Mucosa of rectum (tissue), 2 donors: ENCODE data around the gene RALGAPA1.
"Not testable (repeated sequence)": the region's sequence is repeated elsewhere in the genome, so short reads cannot be mapped to it uniquely, and the experiment has no call there.

ENCODE experiments used
- H3K27ac ChIP-seq, 2 donors: one replicate each; pipeline ENCODE4 v1.7.0; 2013; ENCODE audit warnings: inconsistent platforms in 2 of 2, low read depth in 2 of 2, low read length in 2 of 2
- H3K27me3 ChIP-seq, 2 donors: one replicate each; pipeline ENCODE4 v1.7.0; 2013; ENCODE audit warnings: low read length in 2 of 2; ENCODE audit not compliant: control insufficient read depth in 2 of 2, insufficient read depth in 2 of 2
- H3K36me3 ChIP-seq, 2 donors: one replicate each; pipeline ENCODE4 v1.7.0; 2013; ENCODE audit warnings: low read length in 2 of 2; ENCODE audit not compliant: control insufficient read depth in 2 of 2, insufficient read depth in 2 of 2
- H3K4me1 ChIP-seq, 2 donors: one replicate each; pipeline ENCODE4 v1.7.0; 2013; ENCODE audit warnings: low read length in 2 of 2, mild to moderate bottlenecking in 1 of 2; ENCODE audit not compliant: control insufficient read depth in 2 of 2, insufficient read depth in 2 of 2
- H3K4me3 ChIP-seq, 2 donors: one replicate each; pipeline ENCODE4 v1.7.0; 2013; ENCODE audit warnings: low read length in 2 of 2
- H3K9ac ChIP-seq, 2 donors: one replicate each; pipeline ENCODE4 v1.7.0; 2013; ENCODE audit warnings: low read length in 2 of 2, low read depth in 1 of 2, mild to moderate bottlenecking in 1 of 2
- H3K9me3 ChIP-seq, 2 donors: one replicate each; pipeline ENCODE4 v1.7.0; 2013; ENCODE audit warnings: low read length in 2 of 2; ENCODE audit not compliant: control insufficient read depth in 2 of 2
- donor health status: healthy.
- donor health status: Normal muscosa, but diverticular disease.

The RALGAPA1 gene

DNA sequence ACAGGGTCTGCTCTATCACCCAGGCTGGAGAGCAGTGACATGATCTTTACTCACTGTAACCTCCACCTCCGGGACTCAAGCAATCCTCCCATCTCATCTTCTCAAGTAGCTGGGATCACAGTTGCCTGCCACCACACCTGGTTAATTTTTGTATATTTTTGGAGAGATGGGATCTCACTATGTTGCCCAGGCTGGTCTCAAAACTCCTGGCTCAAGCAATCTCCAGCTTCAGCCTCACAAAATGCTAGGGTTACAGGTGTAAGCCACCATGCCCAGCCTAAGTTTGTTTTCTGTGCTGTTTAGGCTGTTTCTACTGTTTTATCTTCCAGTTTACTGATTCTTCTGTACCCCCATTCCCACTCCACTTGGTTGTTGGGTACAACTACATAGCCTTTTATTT lies 208.8 kb downstream of the RALGAPA1 start:
- Histone ChIP-seq H3K36me3 (peaks cover 21 to 38% of the 10 kb centered on the region in 2 donors), H3K9ac (no peak overlapping the region), H3K4me3 (no peak overlapping the region)

DNA sequence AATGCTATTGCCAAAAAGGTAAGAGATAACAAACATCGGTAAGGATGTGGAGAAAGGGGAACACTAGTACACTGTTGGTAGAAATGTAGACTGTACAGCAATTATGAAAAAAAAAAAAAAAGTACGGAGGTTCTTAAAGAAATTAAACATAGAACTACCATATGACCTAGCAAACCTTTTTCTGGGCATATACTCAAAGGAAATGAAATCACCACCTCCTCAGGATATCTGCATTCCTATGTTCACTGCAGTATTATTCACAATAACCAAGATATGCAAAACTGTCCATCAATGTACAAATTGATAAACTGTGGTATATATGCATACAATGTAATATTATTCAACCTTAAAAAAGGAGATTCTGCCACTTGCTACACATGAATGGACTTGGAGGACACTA lies 214.5 kb downstream of the RALGAPA1 start:
- Histone ChIP-seq H3K27me3 (no peaks in the 10 kb centered on the region), H3K4me1 (no peaks in the 10 kb centered on the region), H3K36me3 (peaks cover 21 to 23% of the 10 kb centered on the region in 2 donors), H3K4me3 (no peak overlapping the region), H3K27ac (no peak overlapping the region), H3K9ac (no peak overlapping the region), H3K9me3 (no peaks in the 10 kb centered on the region)

More for the DNA sequence above, 208.8 kb downstream of the RALGAPA1 start:
- H3K27ac ChIP-seq: no peak overlapping the region
- H3K27me3 ChIP-seq: no peaks in the 10 kb centered on the region
- H3K4me1 ChIP-seq: no peaks in the 10 kb centered on the region
- no peaks in the 10 kb centered on the region for H3K9me3 ChIP-seq

DNA sequence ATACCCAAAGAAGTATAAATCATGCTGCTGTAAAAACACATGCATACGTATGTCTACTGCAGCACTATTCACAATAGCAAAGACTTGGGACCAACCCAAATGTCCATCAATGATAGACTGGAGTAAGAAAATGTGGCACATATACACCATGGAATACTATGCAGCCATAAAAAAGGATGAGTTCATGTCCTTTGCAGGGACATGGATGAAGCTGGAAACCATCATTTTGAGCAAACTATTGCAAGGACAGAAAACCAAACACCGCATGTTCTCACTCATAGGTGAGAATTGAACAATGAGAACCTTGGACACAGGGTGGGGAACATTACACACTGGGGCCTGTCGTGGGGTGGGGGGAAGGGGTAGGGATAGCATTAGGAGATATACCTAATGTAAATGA lies 221.7 kb downstream of the RALGAPA1 start:
- not testable (repeated sequence) for H3K4me1 ChIP-seq, H3K4me3 ChIP-seq, H3K9me3 ChIP-seq, H3K27ac ChIP-seq, H3K9ac ChIP-seq, H3K27me3 ChIP-seq
- H3K36me3 ChIP-seq: peaks cover 2 to 13% of the 10 kb centered on the region in 2 donors

DNA sequence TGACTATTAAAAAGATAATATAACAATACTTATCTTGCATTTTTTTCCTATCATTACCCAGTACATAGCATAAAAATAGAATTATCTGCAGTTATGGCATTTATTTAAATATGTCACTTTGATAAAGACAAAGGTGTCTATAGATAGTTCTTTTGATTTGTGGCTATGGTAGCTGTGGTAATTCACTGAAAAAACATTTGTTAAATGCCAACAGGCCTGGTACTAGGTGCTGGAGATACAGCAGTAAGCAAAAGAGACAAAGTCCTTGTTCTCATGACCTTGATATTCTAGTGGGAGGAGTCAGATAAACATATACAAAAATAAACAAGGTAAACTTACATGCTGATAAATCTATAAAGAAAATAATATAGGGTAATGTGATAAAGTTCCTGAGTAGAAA lies 230.5 kb downstream of the RALGAPA1 start:
- Histone ChIP-seq H3K9me3 (no peaks in the 10 kb centered on the region), H3K27ac (no peak overlapping the region)

DNA sequence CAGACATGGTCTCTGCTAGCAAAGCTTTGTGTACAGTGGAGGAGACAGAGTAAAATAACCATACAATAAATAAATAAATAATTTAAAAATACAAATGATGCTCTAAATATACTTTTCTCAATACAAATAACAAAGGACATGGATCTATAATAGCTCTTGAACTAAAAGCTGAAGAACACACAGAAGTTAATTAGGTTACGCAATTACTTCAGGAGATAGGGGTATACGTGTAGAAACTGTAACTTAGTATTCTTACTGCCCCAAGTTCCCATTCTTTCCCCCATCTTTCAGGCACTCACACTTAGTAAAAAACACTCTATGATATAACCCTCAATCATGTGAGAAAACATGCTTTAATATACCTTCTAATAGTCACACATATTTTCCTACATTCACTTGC lies 231.0 kb downstream of the RALGAPA1 start:
- Histone ChIP-seq H3K36me3 (no peaks in the 10 kb centered on the region), H3K9ac (no peak overlapping the region), H3K9me3 (no peaks in the 10 kb centered on the region), H3K27me3 (no peaks in the 10 kb centered on the region), H3K4me3 (no peak overlapping the region), H3K4me1 (no peaks in the 10 kb centered on the region), H3K27ac (no peak overlapping the region)

More for the DNA sequence above, 230.5 kb downstream of the RALGAPA1 start:
- H3K4me3 ChIP-seq: no peak overlapping the region
- no peaks in the 10 kb centered on the region for H3K27me3 ChIP-seq
- no peaks in the 10 kb centered on the region for H3K4me1 ChIP-seq
- no peak overlapping the region for H3K9ac ChIP-seq
- H3K36me3 ChIP-seq: no peaks in the 10 kb centered on the region

DNA sequence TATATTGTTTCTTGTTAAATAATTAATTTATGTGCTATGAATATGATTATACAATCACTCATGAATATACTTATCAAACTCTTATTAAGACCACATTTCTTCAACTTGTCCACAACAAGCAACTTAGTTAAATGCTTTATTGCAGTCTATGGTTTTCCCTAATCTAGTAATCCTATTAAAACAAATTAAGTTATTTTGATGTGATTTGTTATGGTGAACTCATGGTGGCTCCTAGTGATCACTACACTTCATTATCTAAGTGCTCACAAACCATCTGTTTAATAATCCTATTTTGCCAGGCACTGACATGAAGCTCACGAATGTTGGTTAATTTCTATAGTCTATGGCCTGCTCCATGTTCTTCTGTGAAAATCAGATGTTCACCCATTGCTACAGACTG lies 232.2 kb downstream of the RALGAPA1 start:
- no peak overlapping the region for H3K9ac ChIP-seq
- H3K27me3 ChIP-seq: no peaks in the 10 kb centered on the region
- H3K36me3 ChIP-seq: no peaks in the 10 kb centered on the region
- H3K27ac ChIP-seq: no peak overlapping the region
- H3K4me1 ChIP-seq: no peaks in the 10 kb centered on the region
- H3K4me3 ChIP-seq: no peak overlapping the region
- no peaks in the 10 kb centered on the region for H3K9me3 ChIP-seq

DNA sequence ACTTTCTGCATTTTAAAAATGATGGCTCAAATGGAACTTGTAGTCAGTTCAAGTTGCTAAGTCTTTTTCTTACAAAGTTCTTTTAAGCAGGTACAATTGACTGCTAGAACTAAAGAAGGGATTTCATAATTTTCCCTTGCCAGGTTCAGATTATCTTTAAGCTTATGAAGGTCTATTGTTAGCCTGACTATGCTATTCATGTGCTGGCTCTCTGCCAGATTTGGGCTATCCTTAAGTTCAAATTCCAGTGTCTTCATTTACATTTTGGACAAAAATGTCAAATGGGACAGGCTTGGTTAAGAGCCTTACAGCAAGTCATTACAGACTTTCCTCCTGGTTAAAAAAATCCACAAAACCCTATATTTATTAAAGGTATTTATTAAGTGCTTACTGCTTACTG lies 232.8 kb downstream of the RALGAPA1 start:
- H3K4me3 ChIP-seq: no peak overlapping the region
- no peak overlapping the region for H3K27ac ChIP-seq
- H3K27me3 ChIP-seq: no peaks in the 10 kb centered on the region
- H3K9ac ChIP-seq: no peak overlapping the region
- H3K9me3 ChIP-seq: no peaks in the 10 kb centered on the region
- H3K4me1 ChIP-seq: no peaks in the 10 kb centered on the region
- no peaks in the 10 kb centered on the region for H3K36me3 ChIP-seq

DNA sequence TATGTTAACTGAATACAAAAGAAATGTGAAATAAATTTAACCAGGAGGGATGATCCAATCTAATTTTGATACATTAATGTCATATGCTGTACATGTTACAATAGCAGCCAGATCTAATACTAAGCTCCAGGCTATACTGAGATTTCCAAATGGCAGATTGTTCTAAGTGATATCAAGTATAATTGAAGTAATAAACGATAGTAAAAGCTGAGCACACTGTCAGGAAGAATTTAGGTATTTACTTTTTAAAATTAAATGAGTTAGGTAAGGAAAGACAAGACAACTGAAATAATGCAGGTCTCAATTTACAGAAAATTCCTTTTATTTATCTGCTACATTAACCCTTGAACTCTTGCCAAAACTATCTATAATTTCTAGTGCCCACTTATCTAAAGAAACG lies 235.2 kb downstream of the RALGAPA1 start:
- Histone ChIP-seq H3K4me3 (no peak overlapping the region), H3K27me3 (no peaks in the 10 kb centered on the region), H3K9me3 (no peaks in the 10 kb centered on the region), H3K9ac (no peak overlapping the region), H3K27ac (no peak overlapping the region), H3K4me1 (no peaks in the 10 kb centered on the region), H3K36me3 (no peaks in the 10 kb centered on the region)

DNA sequence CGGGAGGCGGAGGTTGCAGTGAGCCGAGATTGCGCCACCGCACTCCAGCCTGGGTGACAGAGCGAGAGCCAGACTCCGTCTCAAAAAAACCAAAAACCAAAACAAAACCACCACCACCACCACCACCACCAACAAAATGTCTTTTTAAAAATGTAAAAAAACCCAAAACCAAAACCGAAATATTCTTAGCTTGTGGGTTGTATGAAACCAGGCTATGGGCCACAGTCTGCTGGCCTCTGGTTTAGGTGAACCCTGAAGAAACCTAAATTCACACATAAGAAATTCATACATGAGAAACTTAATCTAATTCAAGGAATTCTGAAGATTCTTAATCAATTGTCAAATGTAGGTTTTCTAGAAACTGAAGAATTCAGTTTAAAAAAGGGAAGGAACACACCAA lies 237.5 kb downstream of the RALGAPA1 start:
- Histone ChIP-seq H3K9me3 (no peaks in the 10 kb centered on the region), H3K4me1 (no peaks in the 10 kb centered on the region), H3K4me3 (no peak overlapping the region), H3K9ac (no peak overlapping the region), H3K36me3 (no peaks in the 10 kb centered on the region), H3K27ac (no peak overlapping the region), H3K27me3 (no peaks in the 10 kb centered on the region)

DNA sequence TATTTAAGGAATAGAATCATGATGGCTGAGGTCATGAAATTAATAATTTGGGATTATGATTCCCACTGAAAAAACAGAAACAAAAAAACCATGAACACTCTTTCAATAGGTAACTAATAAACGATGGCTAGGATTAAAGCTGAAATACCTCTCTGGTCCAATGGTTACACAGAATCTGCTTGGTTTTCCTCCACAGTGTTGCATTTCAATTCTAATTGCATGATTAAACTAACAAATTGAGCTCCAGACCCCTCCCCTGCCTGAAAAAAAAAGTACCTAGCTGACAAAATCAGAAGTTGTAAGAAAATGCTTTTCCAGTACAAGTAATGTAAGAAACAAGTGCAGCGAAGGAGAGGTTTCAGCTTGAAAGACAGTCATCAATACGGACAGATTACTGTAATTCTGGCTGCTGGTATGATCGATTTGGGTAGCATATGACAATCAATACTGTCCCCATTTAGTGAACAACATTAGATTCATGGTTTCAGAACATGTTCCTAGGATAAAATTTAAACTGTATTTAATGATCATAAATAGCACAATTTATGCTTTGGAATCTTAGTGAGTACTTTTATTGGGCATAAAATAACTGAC lies 243.1 kb downstream of the RALGAPA1 start:
- no peaks in the 10 kb centered on the region for H3K4me1 ChIP-seq
- H3K27me3 ChIP-seq: no peaks in the 10 kb centered on the region
- no peaks in the 10 kb centered on the region for H3K9me3 ChIP-seq
- H3K27ac ChIP-seq: no peak overlapping the region
- no peak overlapping the region for H3K4me3 ChIP-seq
- H3K9ac ChIP-seq: no peak overlapping the region
- no peaks in the 10 kb centered on the region for H3K36me3 ChIP-seq

DNA sequence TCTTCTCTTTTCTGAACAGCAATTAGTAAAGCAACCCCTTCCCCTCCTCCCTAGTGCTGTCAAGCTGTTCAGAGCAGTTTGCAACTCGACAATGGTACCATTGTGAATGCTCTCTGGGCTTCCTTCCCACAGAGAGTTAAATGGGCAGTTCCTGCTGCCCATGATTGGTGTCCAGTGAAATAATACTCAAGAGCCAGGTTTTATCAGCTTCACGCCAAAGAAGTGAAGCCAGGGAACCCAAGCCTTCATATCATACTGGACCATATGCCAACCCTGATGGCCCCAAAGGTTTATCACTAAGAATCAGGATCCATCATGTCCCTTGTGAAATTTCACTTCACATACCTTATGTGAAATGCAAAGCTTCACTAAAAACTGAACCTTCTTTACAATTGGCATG lies 250.4 kb downstream of the RALGAPA1 start:
- Histone ChIP-seq H3K27ac (no peak overlapping the region), H3K4me1 (no peaks in the 10 kb centered on the region), H3K4me3 (no peak overlapping the region), H3K9ac (no peak overlapping the region), H3K36me3 (peaks cover 0 to 8% of the 10 kb centered on the region in 2 donors), H3K27me3 (no peaks in the 10 kb centered on the region), H3K9me3 (no peaks in the 10 kb centered on the region)
